WTC11 (cell line): ENCODE measurements around the gene ITPR2. TPM values are rescaled to one million over a fixed set of nuclear protein-coding genes. Genes with fewer than 3 reads are reported as not detected.
A peak's percentile ranks its signal among the peaks of the same experiment; 100 is the strongest.

Experiments used
- ATAC-seq: fragments of 200-7000 bp; cut with Tn5 transposase; 2 replicates; pipeline ENCODE4 v1.10.0; 2021; ENCODE audit warnings: mild to moderate bottlenecking, moderate library complexity
- CTCF ChIA-PET: fragments of 300-600 bp; sonication (Branson Sonifier 250); formaldehyde crosslinking; loops from one replicate; lab custom pipeline; 2021; ENCODE audit warnings: antibody characterized with exemption; lab: Charles Lee
- POLR2A ChIA-PET: fragments of 350-600 bp; sonication (Branson Sonifier 250); formaldehyde crosslinking; loops from one replicate; lab custom pipeline; 2021; ENCODE audit warnings: antibody characterized with exemption; lab: Charles Lee
- DNase-seq: peaks from one replicate; pipeline ENCODE4 v3.0.0; 2021; ENCODE audit warnings: low spot score
- H3K27ac Mint-ChIP-seq: 2 replicates; pipeline ENCODE4 v1.8.0; 2021; ENCODE audit warnings: mixed read lengths
- H3K27me3 Mint-ChIP-seq: 2 replicates; pipeline ENCODE4 v1.8.0; 2021; ENCODE audit warnings: low read depth, mild to moderate bottlenecking, moderate library complexity, mixed read lengths
- H3K36me3 Mint-ChIP-seq: 2 replicates; pipeline ENCODE4 v1.8.0; 2021; ENCODE audit warnings: mixed read lengths
- H3K4me1 Mint-ChIP-seq: 2 replicates; pipeline ENCODE4 v1.8.0; 2022; ENCODE audit warnings: mixed read lengths
- H3K4me3 Mint-ChIP-seq: 2 replicates; pipeline ENCODE4 v1.8.0; 2021; ENCODE audit warnings: mild to moderate bottlenecking, moderate library complexity, mixed read lengths
- H3K9me3 Mint-ChIP-seq: 2 replicates; pipeline ENCODE4 v1.8.0; 2021; ENCODE audit warnings: mixed read lengths
- ARID4B ChIP-seq: sonication (generic); formaldehyde crosslinking; IDR thresholded peaks from 2 replicates; pipeline ENCODE4 v1.8.0; 2023; ENCODE audit warnings: missing genetic modification reagents, mild to moderate bottlenecking, borderline replicate concordance
- CTCF ChIP-seq: fragments of 200-600 bp; IDR thresholded peaks from 2 replicates; pipeline ENCODE4 v1.8.0; 2022; ENCODE audit warnings: antibody characterized with exemption
- ELF4 ChIP-seq: sonication (generic); formaldehyde crosslinking; IDR thresholded peaks from 2 replicates; pipeline ENCODE4 v1.8.1; 2022; ENCODE audit warnings: low read depth, mild to moderate bottlenecking, moderate library complexity, missing genetic modification reagents
- ETV6 ChIP-seq: sonication (generic); formaldehyde crosslinking; IDR thresholded peaks from 2 replicates; pipeline ENCODE4 v1.8.1; 2022; ENCODE audit warnings: mild to moderate bottlenecking, missing genetic modification reagents
- FOXP4 ChIP-seq: sonication (generic); formaldehyde crosslinking; IDR thresholded peaks from 2 replicates; pipeline ENCODE4 v1.8.0; 2022; ENCODE audit warnings: mild to moderate bottlenecking, missing genetic modification reagents
- IRF1 ChIP-seq: sonication (generic); formaldehyde crosslinking; IDR thresholded peaks from 2 replicates; pipeline ENCODE4 v1.8.0; 2023; ENCODE audit warnings: missing genetic modification reagents
- SMAD3 ChIP-seq: sonication (generic); formaldehyde crosslinking; IDR thresholded peaks from 2 replicates; pipeline ENCODE4 v1.8.0; 2022; ENCODE audit warnings: missing genetic modification reagents, mild to moderate bottlenecking, borderline replicate concordance
- TEAD1 ChIP-seq: sonication (generic); formaldehyde crosslinking; IDR thresholded peaks from 2 replicates; pipeline ENCODE4 v1.8.0; 2022; ENCODE audit warnings: mild to moderate bottlenecking, missing genetic modification reagents
- USF1 ChIP-seq: sonication (generic); formaldehyde crosslinking; IDR thresholded peaks from 2 replicates; pipeline ENCODE4 v1.8.0; 2022; ENCODE audit warnings: mild to moderate bottlenecking, missing genetic modification reagents
- ZNF263 ChIP-seq: sonication (generic); formaldehyde crosslinking; IDR thresholded peaks from 2 replicates; pipeline ENCODE4 v1.8.1; 2022; ENCODE audit warnings: low read depth, mild to moderate bottlenecking, moderate library complexity, missing genetic modification reagents
- total RNA-seq: library from RNA; stranded (reverse); gene quantifications from 3 replicates; pipeline ENCODE4 v1.2.3, GENCODE V29; 2021

The ITPR2 gene
- total RNA-seq, 1 experiment from 2014 or later: 50.7 TPM

- no peak for ATAC-seq
Observed at GRCh38 chr12:26805401-26805971, 27.5 kb downstream of the ITPR2 start.

More at GRCh38 chr12:26805401-26805971, 27.5 kb downstream of the ITPR2 start:
- Mint-ChIP-seq H3K4me1 (peaks cover 6% of the 10 kb centered on the region; the same call in 1 of the 2 replicates), H3K27ac (peak overlapping the region; percentile 4; the same call in 1 of the 2 replicates), H3K4me3 (no peak overlapping the region), H3K27me3 (no peaks in the 10 kb centered on the region), H3K9me3 (no peaks in the 10 kb centered on the region), H3K36me3 (no peaks in the 10 kb centered on the region)
- TF ChIP-seq CTCF (no peak), ARID4B (CRISPR knock-in tag) (no peak), ZNF263 (no peak), TEAD1 (no peak), ELF4 (no peak), FOXP4 (CRISPR knock-in tag) (no peak), USF1 (CRISPR knock-in tag) (no peak), ETV6 (CRISPR knock-in tag) (no peak), SMAD3 (CRISPR knock-in tag) (no peak), IRF1 (no peak)
- no peak for DNase-seq
- ChIA-PET POLR2A (interaction anchor here (0.6 to 0.7 kb wide), 2 partner anchors 10 to 217 kb away, joined by 4 to 8 read pairs; partner anchors contain the start of gene MED21), CTCF (no interaction called here)
